Stimulated activated CD4-positive, alpha-beta T cell treated with anti-CD3 and anti-CD28 coated beads, Interleukin-4, amount 100 ng/mL, for 48 hours (primary cell): Measurements from ENCODE around the gene PLSCR3.
A peak's percentile ranks its signal among the peaks of the same experiment; 100 is the strongest.
"Not testable (repeated sequence)": the region's sequence is repeated elsewhere in the genome, so short reads cannot be mapped to it uniquely, and the experiment has no call there.

Experiments
- DNase-seq, 2 donors: peaks; one replicate each; pipeline ENCODE4 v3.0.0-alpha.2; 2020; ENCODE audit warnings: low read depth in 2 of 2

Gene PLSCR3

DNA sequence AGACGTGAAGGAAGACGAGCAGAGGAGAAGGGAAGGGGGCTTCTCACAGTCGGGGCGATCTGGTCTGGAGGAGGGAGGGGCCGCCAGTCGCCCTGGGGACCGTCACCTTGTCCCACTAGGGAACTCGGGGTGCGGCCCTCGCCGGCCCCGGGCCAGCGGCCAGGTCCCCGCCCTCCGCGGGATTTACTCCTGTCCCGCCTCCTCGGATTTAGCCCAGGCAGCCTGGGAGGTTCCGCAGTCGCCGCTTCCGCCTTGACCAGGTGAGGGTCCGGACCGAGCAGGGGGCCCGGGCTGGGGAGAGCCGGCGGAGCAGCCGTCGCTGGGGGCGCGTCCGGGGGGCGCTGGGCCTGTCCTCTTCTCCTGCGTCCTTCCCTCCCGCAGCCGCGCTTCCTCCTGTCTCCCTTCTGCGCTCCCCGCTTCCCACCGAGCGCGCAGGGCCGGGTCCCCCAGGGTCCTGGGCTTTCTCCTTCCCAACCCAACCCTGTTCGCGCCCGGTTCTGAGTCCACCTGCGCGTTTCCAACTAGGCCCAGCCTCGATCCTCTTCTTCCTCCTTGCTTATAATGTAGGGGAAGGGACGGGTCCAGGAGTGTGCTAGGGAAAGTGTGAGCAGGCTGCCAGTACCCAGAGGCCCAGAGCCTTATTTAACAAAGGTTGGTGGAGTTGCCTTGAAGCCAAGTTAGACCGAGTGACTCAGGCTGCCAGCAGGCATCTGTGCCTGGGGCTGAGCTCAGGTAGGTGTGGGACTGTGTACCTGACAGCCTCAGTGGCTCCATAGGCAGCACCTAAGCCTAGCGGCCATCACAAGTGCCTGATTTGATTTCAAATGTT is 13.3 kb downstream of the PLSCR3 start, which contains the start of gene TNK1:
TNK1 (plus strand) TSS at position 235 of the 829 bp plus-strand sequence. CDS start 1,838 bp downstream, outside the sequence.
- DNase-seq: no peak

DNA sequence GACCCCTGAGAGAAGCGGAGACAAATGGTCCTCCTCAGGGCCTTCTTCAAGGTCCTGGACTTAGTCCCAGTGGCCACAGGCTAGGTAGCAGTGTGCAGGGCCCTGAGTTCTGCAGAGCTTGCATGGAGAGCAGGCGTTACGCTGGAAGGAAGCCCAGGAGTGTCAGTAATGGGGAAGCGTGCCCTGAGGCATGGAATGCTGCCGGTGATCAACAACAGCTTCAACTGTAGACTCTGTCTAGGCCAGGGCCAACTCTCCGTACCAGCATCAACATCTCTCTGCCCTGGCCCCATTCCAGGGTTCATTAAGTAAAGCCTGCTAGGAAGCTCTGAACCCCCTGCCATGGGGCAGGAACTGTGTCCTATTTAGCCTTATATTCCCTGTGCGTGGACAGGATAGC is 14.0 kb downstream of the PLSCR3 start:
- DNase-seq: no peak

DNA sequence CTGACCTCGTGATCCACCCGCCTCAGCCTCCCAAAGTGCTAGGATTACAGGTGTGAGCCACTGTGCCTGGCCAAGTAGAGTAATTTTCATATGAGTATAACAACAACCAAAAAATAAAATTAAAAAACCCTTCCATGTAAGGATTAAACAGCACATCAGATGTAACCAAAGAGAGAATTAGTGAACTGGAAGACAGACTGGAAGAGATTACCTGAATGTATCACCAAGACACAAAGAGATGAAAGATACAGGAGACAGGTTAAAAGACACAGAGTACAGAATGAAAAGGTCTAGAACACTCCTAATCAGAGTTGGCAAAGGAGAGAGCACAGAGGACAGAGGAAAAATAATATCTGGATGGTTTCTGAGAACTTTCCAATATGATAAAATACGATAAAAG is 15.2 kb downstream of the PLSCR3 start:
- no peak for DNase-seq

DNA sequence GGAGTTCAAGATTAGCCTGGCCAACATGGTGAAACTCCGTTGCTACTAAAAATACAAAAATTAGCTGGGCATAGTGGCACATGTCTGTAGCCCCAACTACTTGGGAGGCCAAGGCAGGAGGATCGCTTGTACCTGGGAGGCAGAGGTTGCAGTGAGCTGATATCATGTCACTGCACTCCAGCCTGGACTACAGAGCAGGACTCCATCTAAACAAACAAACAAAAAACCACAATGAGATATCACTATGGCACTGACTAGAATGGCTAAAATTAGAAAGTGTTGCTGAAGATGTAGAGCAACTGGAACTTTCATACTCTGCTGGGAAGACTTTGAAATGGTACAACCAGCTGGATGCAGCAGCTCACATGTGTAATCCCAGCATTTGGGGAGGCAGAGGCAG is 20.0 kb downstream of the PLSCR3 start:
- no peak for DNase-seq

DNA sequence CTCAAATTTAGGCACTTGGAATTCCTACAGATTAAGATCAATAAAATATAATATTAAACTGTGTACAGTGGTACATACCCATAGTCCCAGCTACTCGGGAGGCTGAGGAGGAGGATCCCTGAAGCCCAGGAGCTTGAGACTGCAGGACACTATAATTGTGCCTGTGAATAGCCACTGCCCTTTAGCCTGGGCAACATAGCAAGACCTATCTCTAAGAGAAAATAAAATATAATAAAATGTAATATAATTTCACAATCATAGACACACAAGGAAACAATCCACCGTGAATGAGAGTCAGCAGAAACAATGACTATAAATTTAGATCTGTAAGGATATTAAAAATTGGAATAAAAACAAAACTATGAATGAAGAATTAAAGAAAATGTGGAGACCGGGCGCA is 23.5 kb downstream of the PLSCR3 start:
- DNase-seq: no peak

DNA sequence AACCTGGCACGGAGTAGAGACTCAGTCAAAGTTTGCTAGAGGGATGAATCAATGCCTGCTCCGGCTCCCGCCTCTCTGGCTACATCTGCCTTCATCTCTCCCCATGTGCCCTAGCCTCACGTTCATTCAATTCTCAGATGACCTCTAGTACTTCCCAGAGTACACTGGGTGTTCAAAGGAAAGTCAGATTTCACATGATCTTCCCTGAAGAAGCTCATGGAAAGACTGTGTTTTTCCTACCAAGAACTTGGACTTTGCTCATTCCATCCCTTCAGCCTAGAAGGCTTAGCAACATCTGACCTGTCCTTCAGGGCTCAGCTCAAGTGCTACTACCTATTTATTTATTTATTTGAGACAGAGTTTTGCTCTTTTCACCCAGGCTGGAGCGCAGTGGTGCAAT is 24.5 kb downstream of the PLSCR3 start:
- DNase-seq: no peak

DNA sequence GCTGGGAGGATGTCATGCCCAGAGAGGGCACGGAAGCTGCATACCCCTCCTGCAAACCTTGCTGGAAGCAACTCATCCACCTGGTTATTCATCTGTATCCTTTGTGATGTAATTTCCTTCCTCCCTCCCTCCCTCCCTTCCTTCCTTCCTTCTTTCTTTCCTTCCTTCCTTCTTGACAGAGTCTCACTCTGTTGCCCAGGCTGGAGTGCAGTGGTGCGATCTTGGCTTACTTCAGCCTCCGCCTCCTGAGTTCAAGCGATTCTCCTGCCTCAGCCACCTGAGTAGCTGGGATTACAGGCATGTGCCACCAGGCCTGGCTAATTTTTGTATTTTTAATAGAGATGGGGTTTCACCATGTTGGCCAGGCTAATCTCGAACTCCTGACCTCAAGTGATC is 25.7 kb downstream of the PLSCR3 start:
- not testable (repeated sequence) for DNase-seq

DNA sequence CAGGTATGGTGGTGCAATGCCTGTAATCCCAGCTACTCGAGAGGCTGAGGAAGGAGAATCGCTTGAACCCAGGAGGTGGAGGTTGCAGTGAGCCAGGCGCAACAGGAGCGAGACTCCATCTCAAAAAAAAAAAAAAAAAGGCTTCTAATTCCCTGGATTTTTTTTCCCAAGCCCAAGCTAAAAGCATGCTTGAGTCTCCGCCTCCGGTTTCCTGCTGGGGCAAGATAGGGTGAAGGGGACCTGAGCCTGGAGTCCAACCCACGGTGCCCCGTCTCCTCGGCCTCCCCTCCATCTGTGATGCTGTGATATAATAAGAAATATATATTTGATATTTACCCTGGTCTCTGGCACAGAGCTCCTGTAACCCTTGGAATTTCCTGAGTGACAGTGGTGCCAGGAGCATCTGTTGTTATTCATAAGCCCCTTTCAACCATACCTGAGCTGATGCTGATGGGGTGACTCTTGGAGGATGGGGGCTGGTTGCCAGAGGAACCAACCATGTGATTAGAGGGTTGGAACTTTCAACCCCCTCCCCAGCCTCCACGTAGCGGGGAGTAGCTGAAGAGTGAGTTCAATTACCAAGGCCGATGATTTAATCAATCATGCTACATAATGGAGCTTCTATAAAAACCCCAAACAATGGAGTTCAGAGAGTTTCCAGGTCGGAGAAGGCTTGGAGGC is 26.3 kb downstream of the PLSCR3 start:
- no peak for DNase-seq

DNA sequence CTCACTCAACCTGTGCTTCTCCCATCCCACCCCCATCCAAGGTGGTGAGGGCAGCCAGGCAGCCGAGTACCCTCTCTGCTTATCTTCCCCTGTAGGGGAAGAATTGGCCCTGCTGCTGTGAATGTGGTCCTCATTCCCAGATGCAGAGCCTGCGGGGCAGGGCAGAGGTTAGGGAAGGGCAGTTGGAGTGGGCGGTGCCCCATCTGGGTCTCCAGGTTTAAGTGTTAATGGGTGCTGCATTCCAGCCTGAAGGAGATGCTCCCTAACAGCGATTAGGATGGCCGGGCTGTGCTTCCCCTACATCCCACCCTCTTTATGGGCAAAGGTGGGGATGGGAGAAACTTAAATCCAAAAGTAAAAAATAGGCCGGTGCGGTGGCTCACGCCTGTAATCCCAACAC is 27.2 kb downstream of the PLSCR3 start:
- DNase-seq: no peak

DNA sequence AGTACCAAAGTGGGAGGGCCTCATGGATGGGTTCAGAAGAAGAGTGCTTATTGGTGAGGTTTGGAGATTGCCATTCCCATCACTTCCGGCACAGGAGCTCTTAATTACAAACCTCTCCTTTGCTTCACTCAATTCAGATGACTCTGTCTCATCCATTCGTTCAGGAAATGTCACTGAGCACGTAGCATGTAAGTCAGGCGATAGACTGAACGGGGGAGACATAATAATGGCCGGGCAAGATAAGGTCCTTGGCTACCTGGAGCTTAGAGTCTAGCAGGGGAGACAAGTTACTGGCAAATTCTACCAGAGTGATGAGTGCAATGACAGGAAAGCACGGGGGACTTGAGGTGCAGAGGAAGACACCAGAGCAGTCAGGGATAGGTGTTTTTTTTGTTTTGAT is 28.4 kb downstream of the PLSCR3 start:
- not testable (repeated sequence) for DNase-seq

DNA sequence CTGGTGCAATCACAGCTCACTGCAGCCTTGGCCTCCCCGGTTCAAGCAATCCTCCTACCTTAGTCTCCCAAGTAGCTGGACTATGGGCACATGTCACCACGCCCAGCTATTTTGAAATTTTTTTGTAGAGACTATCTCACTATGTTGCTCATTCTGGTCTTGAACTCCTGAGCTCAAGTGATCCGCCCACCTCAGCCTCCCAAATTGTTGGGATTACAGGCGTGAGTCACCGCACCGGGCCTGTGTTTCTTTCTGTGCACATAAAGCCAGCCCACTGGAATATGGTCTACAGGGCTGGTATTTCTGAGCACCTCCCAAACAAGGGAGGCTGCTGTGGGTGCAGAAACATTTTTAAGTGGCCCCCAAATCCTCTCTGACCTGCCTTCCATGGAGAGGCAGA is 31.0 kb downstream of the PLSCR3 start:
- DNase-seq: no peak

DNA sequence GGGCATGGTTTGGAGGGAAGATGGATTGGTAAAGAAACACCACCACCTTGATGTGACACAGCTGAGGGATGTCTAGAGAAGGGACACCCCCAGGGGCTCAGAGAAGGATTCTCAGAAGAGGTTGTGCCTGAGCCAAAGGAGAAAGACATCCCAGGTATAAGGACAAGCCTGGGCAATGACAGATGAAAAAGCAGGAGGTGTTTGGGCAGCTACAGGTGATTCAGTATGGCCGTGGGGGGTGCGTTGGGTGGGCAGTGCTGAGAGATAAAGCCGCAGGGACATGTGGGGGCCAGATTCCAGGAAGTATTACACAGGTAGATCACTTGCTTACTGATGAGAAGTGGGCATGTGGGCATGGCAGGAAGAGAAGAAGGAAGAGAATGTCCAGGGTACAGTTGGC is 32.4 kb downstream of the PLSCR3 start:
- no peak for DNase-seq

DNA sequence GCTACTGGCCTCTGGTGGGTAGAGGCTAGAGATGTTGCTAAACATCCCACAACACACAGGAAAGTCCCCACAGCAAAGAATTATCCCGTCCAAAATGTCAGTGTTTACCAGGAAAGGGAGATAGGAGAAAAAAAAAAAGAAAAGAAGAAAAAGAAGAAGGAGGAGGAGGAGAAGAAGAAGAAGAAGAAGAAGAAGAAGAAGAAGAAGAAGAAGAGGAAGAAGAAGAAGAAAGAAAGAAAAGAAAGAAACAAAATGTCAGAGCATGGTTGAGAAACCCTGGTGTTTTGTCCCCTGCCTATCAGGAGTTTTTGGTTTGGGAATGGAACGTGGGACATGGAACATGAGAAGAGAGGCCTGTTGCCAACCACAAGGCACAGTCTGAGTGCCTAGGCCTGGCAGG is 36.9 kb downstream of the PLSCR3 start:
- no peak for DNase-seq

DNA sequence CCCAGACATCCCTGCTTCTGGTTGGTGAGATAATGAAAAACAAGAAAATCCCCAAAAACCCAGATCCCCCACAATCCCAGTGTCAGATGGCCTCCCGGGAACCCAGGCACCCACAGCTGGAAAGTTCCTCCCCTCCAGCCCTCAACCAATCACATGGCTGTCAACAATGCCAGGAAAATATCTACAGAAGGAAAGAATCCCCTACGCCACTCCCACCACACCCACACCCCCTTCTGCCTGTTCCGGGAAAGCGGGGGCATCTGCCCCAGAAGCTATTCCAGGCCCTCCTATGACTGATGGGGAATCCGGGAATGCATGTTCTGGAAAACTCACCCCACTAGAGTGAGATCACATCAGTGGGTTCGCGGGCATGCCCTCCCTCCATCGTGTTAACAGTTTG is 37.6 kb downstream of the PLSCR3 start:
- no peak for DNase-seq

DNA sequence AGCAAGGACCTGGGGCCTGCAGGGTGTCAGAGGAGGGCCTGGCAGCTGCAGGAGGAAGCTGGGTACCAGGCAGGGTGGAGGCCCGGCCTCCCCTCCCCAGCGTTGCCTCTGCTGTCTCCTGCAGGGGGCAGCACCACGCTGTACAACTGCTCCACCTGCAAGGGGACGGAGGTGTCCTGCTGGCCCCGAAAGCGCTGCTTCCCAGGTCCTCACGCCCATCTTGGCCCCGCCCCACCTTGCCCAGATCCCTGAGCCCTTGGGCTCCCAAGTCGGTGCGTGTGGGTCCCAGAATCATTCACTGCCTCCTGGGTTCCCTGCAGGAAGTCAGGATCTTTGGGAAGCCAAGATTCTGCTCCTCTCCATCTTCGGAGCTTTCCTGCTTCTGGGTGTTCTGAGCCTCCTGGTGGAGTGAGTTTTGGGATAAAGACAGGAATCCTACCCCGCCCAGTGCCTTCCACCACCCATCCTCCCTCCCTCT is 38.2 kb downstream of the PLSCR3 start:
- DNase-seq: peak; percentile 82 to 87

DNA sequence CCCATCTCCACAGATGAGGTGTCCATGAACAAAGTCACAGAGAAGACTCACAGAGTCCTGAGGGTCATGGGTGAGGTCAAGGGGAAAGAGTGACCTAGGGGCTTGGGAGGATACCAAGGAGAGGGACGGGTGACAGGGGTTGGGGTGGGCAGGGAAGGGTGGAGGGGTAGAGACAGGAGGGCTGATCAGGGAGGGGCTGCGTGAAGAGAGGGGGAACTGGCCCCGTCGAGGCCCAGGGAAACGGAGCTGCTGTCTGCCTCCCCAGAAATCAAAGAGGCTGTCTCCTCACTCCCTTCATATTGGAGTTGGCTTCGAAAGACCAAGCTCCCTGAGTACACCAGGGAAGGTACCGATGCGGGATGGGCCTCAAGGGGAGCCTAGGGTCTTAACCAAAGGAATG is 38.8 kb downstream of the PLSCR3 start:
- DNase-seq: no peak

DNA sequence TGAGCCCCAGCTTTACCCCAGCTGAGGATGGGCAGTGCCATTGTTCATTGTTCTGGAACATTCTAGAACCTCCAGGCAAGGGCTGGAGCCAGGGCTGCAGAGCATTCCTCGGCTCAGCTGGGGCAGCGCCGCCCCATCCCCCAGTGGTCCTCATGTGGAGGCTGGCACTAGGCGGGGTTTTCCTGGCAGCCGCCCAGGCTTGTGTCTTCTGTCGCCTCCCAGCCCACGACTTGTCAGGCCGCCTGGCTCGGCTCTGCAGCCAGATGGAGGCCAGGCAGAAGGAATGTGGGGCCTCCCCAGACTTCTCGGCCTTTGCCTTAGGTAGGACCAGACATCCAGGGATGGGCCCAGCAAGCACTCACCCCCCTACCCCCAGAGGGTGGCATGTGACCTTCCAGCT is 39.3 kb downstream of the PLSCR3 start, which contains the start of gene TMEM95:
TMEM95 (plus strand) TSS at position 104 of the 400 bp plus-strand sequence; CDS start at position 153, 49 bp downstream.
- no peak for DNase-seq

DNA sequence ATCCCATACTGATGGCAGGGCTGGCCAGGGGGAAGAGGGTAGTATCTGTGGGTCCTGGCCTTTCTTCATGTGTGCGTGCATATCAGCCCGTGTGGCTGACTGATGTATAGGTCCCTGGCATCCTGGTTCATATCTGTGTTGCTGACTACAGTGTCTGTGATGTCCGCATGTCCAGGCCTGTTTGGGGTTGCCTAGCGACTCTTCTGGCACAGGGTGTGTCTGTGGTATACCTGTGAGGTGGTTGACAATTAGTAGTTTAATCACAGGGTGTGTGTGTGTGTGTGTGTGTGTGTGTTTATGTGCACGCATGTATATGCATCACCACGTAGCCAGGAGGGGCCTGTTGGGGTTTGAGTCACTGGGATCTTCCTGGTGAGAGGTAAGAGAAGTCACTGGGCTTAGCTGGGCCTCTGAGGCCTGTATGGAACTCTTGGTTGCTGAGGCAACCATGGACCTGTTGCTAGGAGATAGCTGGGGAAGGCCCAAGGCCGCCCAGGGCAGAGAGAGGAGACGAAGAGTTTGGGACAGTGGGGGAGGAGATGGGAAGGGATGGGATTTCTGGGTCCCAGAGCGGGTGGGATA is 40.0 kb downstream of the PLSCR3 start:
- no peak for DNase-seq

DNA sequence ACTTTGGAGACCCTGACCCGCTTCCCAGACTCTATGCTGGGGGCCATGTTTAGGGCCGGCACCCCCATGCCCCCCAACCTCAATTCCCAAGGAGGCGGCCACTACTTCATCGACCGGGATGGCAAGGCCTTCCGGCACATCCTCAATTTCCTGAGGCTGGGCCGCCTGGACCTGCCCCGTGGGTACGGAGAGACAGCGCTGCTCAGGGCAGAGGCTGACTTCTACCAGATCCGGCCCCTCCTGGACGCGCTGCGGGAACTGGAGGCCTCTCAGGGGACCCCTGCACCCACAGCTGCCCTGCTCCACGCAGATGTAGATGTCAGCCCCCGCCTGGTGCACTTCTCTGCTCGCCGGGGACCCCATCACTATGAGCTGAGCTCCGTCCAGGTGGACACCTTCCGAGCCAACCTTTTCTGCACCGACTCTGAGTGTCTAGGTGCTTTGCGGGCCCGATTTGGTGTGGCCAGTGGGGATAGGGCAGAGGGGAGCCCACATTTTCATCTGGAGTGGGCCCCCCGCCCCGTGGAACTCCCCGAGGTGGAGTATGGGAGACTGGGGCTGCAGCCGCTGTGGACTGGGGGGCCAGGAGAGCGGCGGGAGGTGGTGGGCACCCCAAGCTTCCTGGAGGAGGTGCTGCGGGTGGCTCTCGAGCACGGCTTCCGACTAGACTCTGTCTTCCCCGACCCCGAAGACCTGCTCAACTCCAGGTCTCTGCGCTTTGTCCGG is 41.3 kb downstream of the PLSCR3 start:
- no peak for DNase-seq

DNA sequence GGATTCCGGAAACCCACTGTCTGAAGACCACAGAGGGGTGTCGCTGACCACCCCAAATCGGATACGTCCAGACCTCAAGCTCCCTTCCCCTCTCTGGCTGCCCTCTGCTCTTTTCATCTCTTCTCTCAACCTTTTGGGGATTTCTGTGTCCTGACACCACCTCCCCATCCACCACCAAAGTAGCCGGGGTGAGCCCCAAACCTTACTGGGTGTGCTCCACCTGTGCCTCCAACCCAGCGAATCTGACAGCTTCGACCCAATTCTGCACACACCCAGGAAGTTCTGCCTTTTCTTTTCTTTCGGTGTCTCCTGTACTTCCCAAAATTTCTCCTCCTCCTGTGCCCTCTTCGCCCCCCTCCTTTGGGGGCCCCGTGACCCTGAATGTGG is 41.8 kb downstream of the PLSCR3 start:
- no peak for DNase-seq

DNA sequence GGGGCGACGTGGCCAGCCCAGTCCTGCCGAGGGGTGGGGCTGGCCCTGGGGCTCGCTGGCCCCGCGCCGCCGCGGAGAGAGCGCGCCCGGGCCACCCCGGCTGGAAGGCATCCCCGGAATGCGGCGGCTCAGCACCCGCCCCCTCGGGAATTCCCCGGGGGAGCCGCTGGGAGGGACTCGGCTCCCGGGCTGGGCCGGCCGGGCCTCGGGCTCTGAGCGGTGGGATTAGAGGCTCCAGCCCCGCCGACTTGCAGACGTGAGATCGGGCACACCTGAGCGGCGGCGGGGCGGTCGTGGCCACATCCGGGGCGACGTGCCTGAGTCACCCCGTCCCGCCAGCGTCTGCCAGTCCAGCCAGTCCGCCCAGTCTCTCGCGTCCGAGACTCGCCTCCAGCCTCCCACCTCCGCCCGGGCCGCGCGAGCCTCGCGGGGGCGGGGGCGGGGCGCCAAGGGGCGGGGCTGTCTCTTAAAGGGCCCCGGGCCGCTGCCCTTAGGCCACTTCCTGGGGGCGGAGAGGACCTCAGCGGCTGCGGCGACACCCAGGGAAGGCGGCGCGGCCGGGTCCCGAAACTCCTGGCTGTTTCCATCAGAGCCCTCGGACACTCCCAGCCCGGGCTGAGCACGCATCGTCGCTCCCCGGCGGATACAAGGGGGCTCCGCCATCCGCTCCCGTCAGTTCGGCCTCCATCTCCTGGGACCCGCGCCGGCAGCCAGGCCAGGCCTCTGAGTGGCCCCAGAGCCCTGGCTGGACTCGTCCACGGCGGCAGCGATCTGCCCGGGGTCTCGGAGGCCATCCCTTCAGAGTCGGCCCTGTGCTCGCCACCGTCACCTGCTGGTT is 42.4 kb downstream of the PLSCR3 start, which contains the start of gene KCTD11:
KCTD11 (plus strand) TSS at position 498 of the 838 bp plus-strand sequence.
- peak; percentile 65 to 74 for DNase-seq
